Upper lobe of left lung (tissue), 4 donors: ENCODE data around the gene SSNA1.

ENCODE experiments used
- POLR2A ChIP-seq, 4 donors: fragments of 450-650 bp; IDR thresholded peaks; one replicate each; pipeline ENCODE4 v1.5.1; 2016 to 2017; ENCODE audit warnings: antibody characterized with exemption in 4 of 4, mild to moderate bottlenecking in 2 of 4
- TF ChIP-seq, protein P1 (sequence below), 6 experiments: fragments of 450-650 bp in 4 of 6; fragments of 200-600 bp in 2 of 6; sonication (generic) in 2 of 6; IDR thresholded peaks; one replicate each; pipeline ENCODE4 v1.5.1; 2016 to 2019; ENCODE audit warnings: antibody characterized with exemption in 6 of 6

DNA sequence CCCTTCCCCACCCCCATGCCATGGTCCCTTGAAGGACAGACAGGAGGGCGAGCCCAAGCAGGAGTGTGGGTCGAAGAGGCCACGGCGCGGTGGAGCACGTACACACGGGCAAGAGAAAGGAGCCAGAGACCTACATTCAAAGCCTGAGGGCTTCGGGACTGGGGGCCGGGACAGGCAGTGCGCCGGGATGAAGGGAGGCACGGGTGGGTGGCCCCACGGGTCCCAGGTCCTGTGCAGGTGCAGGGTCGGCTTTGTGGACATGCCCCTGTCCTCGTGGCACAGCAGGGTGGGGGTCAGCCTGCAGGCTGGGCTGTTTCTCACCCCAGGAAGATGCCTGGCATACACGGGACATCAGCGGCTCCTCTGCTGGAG, 28.4 kb upstream of the SSNA1 start:
- TF ChIP-seq, protein P1, sequence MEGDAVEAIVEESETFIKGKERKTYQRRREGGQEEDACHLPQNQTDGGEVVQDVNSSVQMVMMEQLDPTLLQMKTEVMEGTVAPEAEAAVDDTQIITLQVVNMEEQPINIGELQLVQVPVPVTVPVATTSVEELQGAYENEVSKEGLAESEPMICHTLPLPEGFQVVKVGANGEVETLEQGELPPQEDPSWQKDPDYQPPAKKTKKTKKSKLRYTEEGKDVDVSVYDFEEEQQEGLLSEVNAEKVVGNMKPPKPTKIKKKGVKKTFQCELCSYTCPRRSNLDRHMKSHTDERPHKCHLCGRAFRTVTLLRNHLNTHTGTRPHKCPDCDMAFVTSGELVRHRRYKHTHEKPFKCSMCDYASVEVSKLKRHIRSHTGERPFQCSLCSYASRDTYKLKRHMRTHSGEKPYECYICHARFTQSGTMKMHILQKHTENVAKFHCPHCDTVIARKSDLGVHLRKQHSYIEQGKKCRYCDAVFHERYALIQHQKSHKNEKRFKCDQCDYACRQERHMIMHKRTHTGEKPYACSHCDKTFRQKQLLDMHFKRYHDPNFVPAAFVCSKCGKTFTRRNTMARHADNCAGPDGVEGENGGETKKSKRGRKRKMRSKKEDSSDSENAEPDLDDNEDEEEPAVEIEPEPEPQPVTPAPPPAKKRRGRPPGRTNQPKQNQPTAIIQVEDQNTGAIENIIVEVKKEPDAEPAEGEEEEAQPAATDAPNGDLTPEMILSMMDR (IDR thresholded peaks at IDR 0.05), result no peak
- no peak for TF ChIP-seq POLR2A (IDR thresholded peaks at IDR 0.05)
